Natural killer cell (primary cell): ENCODE measurements around the gene RGP1. TPM values are rescaled to one million over a fixed set of nuclear protein-coding genes. Genes with fewer than 3 reads are reported as not detected.

Source experiments
- ATAC-seq, 3 donors: fragments of 150-1000 bp in 2 of 3; fragments of 200-7000 bp in 1 of 3; cut with Tn5 transposase; 1 replicate in 1 of 3; 2 replicates in 2 of 3; pipeline ENCODE4 v1.10.0; 2021; ENCODE audit warnings: mild to moderate bottlenecking in 2 of 3, moderate library complexity in 2 of 3
- DNase-seq, 2 donors: peaks; one replicate each; pipeline versions ENCODE4 v3.0.0 to v3.0.0-alpha.2; 2013 to 2021; ENCODE audit warnings: mixed read lengths in 1 of 2
- H3K27ac ChIP-seq: one replicate; pipeline ENCODE4 v1.5.1; 2013; ENCODE audit warnings: mild to moderate bottlenecking, low read length
- H3K27me3 ChIP-seq: one replicate; pipeline ENCODE4 v1.6.1; 2013; ENCODE audit warnings: low read length; ENCODE audit not compliant: control insufficient read depth, insufficient read depth
- H3K36me3 ChIP-seq: one replicate; pipeline ENCODE4 v1.6.1; 2013; ENCODE audit warnings: low read length; ENCODE audit not compliant: control insufficient read depth, insufficient read depth
- H3K4me1 ChIP-seq: one replicate; pipeline ENCODE4 v1.6.1; 2013; ENCODE audit warnings: low read length; ENCODE audit not compliant: control insufficient read depth, insufficient read depth
- H3K4me3 ChIP-seq: one replicate; pipeline ENCODE4 v1.5.1; 2013; ENCODE audit warnings: low read length
- H3K9me3 ChIP-seq: one replicate; pipeline ENCODE4 v1.6.1; 2013; ENCODE audit warnings: low read length; ENCODE audit not compliant: control insufficient read depth, insufficient read depth
- H3K27ac Mint-ChIP-seq, 2 donors: one replicate each; pipeline ENCODE4 v1.8.0; 2022; ENCODE audit warnings: mild to moderate bottlenecking in 2 of 2, mixed read lengths in 2 of 2, moderate library complexity in 1 of 2
- H3K27me3 Mint-ChIP-seq, 2 donors: one replicate each; pipeline ENCODE4 v1.8.0; 2022; ENCODE audit warnings: low read depth in 2 of 2, mixed read lengths in 2 of 2
- H3K36me3 Mint-ChIP-seq: one replicate; pipeline ENCODE4 v1.8.0; 2022; ENCODE audit warnings: mixed read lengths
- H3K4me1 Mint-ChIP-seq, 2 donors: one replicate each; pipeline ENCODE4 v1.8.0; 2022; ENCODE audit warnings: mixed read lengths in 2 of 2
- H3K4me3 Mint-ChIP-seq: one replicate; pipeline ENCODE4 v1.8.0; 2022; ENCODE audit warnings: mild to moderate bottlenecking, moderate library complexity, mixed read lengths
- H3K9me3 Mint-ChIP-seq, 2 donors: one replicate each; pipeline ENCODE4 v1.8.0; 2022; ENCODE audit warnings: mixed read lengths in 2 of 2
- CTCF ChIP-seq: fragments of 200-600 bp; IDR thresholded peaks from one replicate; pipeline ENCODE4 v1.8.0; 2022; ENCODE audit warnings: antibody characterized with exemption
- WGBS: methylation state at CpG from one replicate; pipeline ENCODE4 v1.1.7; 2013; ENCODE audit warnings: missing lambda C conversion rate; ENCODE audit not compliant: insufficient coverage; 5-methylcytosine and 5-hydroxymethylcytosine counted together
- intact Hi-C: fragments of 100-400 bp; cut with micrococcal nuclease; formaldehyde crosslinking; loops from one replicate; pipeline ENCODE4 v1.14.2; 2022
- total RNA-seq, 4 donors: library from RNA; stranded (reverse); fragments of 120-200 nt in 1 of 4; gene quantifications; one replicate each; pipeline versions ENCODE4 v1.2.3 to v1.2.4, GENCODE V29; 2013 to 2022

Gene RGP1
- total RNA-seq, 3 donors from 2014 or later (not counting 1 experiment from before 2014, with no cell fraction given) = 22.3 to 26.4 (median 23.3) TPM

- WGBS = 94% methylated on average over 6 of the region's 7 CpGs
- H3K4me3 ChIP-seq = no peak overlapping the region
- H3K4me1 Mint-ChIP-seq = peaks cover 23 to 34% of the 10 kb centered on the region in 2 donors
- H3K9me3 ChIP-seq = no peaks in the 10 kb centered on the region
- H3K9me3 Mint-ChIP-seq = no peaks in the 10 kb centered on the region
- no peak for TF ChIP-seq CTCF
- H3K27ac Mint-ChIP-seq = peak overlapping the region in 1 of 2 donors; percentile 7
- no peaks in the 10 kb centered on the region for H3K27me3 Mint-ChIP-seq
- intact Hi-C loops = loop anchor here (5.0 kb wide), 1 partner anchor 88 kb away; the partner anchor contains the start of genes FAM221B and TMEM8B
- peaks cover 72% of the 10 kb centered on the region for H3K36me3 ChIP-seq
- no peak for ATAC-seq
- no peak overlapping the region for H3K27ac ChIP-seq
- H3K4me1 ChIP-seq = peaks cover 8% of the 10 kb centered on the region
- DNase-seq = no peak
- H3K27me3 ChIP-seq = no peaks in the 10 kb centered on the region
- H3K4me3 Mint-ChIP-seq = no peak overlapping the region
- peaks cover 9% of the 10 kb centered on the region for H3K36me3 Mint-ChIP-seq
Measured at GRCh38 chr9:35738924-35739323, 10.2 kb upstream of the RGP1 start.

GRCh38 chr9:35740243-35740642 is 8.8 kb upstream of the RGP1 start:
- no peaks in the 10 kb centered on the region for H3K27me3 ChIP-seq
- TF ChIP-seq CTCF = no peak
- no peaks in the 10 kb centered on the region for H3K27me3 Mint-ChIP-seq
- 96% methylated on average over 6 of the region's 6 CpGs for WGBS
- H3K4me1 Mint-ChIP-seq = peaks cover 23 to 33% of the 10 kb centered on the region in 2 donors
- H3K9me3 Mint-ChIP-seq = no peaks in the 10 kb centered on the region
- DNase-seq (no peak), ATAC-seq (no peak)
- H3K9me3 ChIP-seq = no peaks in the 10 kb centered on the region
- intact Hi-C loops = no loop called here
- H3K36me3 ChIP-seq = peaks cover 69% of the 10 kb centered on the region
- no peak overlapping the region for H3K4me3 Mint-ChIP-seq
- H3K4me3 ChIP-seq = no peak overlapping the region
- no peak overlapping the region for H3K27ac Mint-ChIP-seq
- H3K4me1 ChIP-seq = peaks cover 8% of the 10 kb centered on the region
- H3K36me3 Mint-ChIP-seq = peaks cover 9% of the 10 kb centered on the region
- no peak overlapping the region for H3K27ac ChIP-seq

GRCh38 chr9:35741740-35742139 is 7.3 kb upstream of the RGP1 start:
- H3K27ac ChIP-seq = no peak overlapping the region
- no peak overlapping the region for H3K4me3 ChIP-seq
- H3K36me3 ChIP-seq = peaks cover 61% of the 10 kb centered on the region
- H3K4me3 Mint-ChIP-seq = no peak overlapping the region
- H3K27ac Mint-ChIP-seq = peak overlapping the region in 1 of 2 donors; percentile 74
- intact Hi-C loops = no loop called here
- TF ChIP-seq CTCF = no peak
- DNase-seq (peak in 1 of 2 donors; percentile 38), ATAC-seq (peak in 1 of 3 donors; percentile 61)
- no peaks in the 10 kb centered on the region for H3K27me3 ChIP-seq
- no peaks in the 10 kb centered on the region for H3K9me3 Mint-ChIP-seq
- H3K36me3 Mint-ChIP-seq = peaks cover 9% of the 10 kb centered on the region
- WGBS = 44% methylated on average over 7 of the region's 7 CpGs
- H3K4me1 Mint-ChIP-seq = peaks cover 36 to 37% of the 10 kb centered on the region in 2 donors
- no peaks in the 10 kb centered on the region for H3K27me3 Mint-ChIP-seq
- H3K9me3 ChIP-seq = no peaks in the 10 kb centered on the region
- H3K4me1 ChIP-seq = peaks cover 12% of the 10 kb centered on the region

- Mint-ChIP-seq H3K4me1 (peaks cover 53 to 54% of the 10 kb centered on the region in 2 donors), H3K9me3 (no peaks in the 10 kb centered on the region), H3K27ac (no peak overlapping the region), H3K36me3 (peaks cover 9% of the 10 kb centered on the region), H3K4me3 (no peak overlapping the region), H3K27me3 (no peaks in the 10 kb centered on the region)
- Histone ChIP-seq H3K4me1 (peaks cover 29% of the 10 kb centered on the region), H3K27me3 (no peaks in the 10 kb centered on the region), H3K4me3 (no peak overlapping the region), H3K27ac (no peak overlapping the region), H3K9me3 (no peaks in the 10 kb centered on the region), H3K36me3 (peaks cover 44% of the 10 kb centered on the region)
- DNase-seq = no peak
- TF ChIP-seq CTCF = no peak
- intact Hi-C loops = no loop called here
- 78% methylated on average over 2 of the region's 2 CpGs for WGBS
- no peak for ATAC-seq
Measured at GRCh38 chr9:35743452-35743851, 5.6 kb upstream of the RGP1 start.
